Activated naive CD4-positive, alpha-beta T cell treated with anti-CD3 and anti-CD28 coated beads for 36 hours (primary cell): ENCODE data around the gene PSMD9. TPM values are rescaled to one million over a fixed set of nuclear protein-coding genes. Genes with fewer than 3 reads are reported as not detected.

Experiments used
- CTCF ChIA-PET: fragments of 350-600 bp; sonication (Branson Sonifier 250); formaldehyde crosslinking; loops from one replicate; lab custom pipeline; 2021; ENCODE audit warnings: antibody characterized with exemption; lab: Charles Lee
- DNase-seq: peaks from one replicate; pipeline ENCODE4 v3.0.0-alpha.2; 2020
- H3K27ac Mint-ChIP-seq: one replicate; pipeline ENCODE4 v1.8.0; 2021; ENCODE audit warnings: mild to moderate bottlenecking, mixed read lengths
- H3K27me3 Mint-ChIP-seq: one replicate; pipeline ENCODE4 v1.8.0; 2021; ENCODE audit warnings: low read depth, mixed read lengths
- H3K36me3 Mint-ChIP-seq: one replicate; pipeline ENCODE4 v1.8.0; 2021; ENCODE audit warnings: low read depth, mixed read lengths
- H3K4me1 Mint-ChIP-seq: one replicate; pipeline ENCODE4 v1.8.0; 2021; ENCODE audit warnings: low read depth, mixed read lengths
- H3K4me3 Mint-ChIP-seq: one replicate; pipeline ENCODE4 v1.8.0; 2021; ENCODE audit warnings: mild to moderate bottlenecking, moderate library complexity, mixed read lengths
- H3K9me3 Mint-ChIP-seq: one replicate; pipeline ENCODE4 v1.8.0; 2021; ENCODE audit warnings: mixed read lengths
- intact Hi-C: fragments of 100-400 bp; cut with micrococcal nuclease; formaldehyde crosslinking; loops from one replicate; pipeline ENCODE4 v1.15.1; 2023
- total RNA-seq, 2 experiments: library from RNA; stranded (reverse); gene quantifications; one replicate each; pipeline ENCODE4 v1.2.3, GENCODE V29; 2021

The PSMD9 gene
- total RNA-seq, 2 experiments from 2014 or later: 56.6 to 60.6 TPM

- H3K27me3 Mint-ChIP-seq: no peaks in the 10 kb centered on the region
- CTCF ChIA-PET: interaction anchor here (0.9 kb wide), 1 partner anchor 36 kb away, joined by 3 read pairs; no protein-coding TSS in a partner anchor
- H3K4me3 Mint-ChIP-seq: no peak overlapping the region
- H3K4me1 Mint-ChIP-seq: no peaks in the 10 kb centered on the region
- no peak overlapping the region for H3K27ac Mint-ChIP-seq
- H3K9me3 Mint-ChIP-seq: no peaks in the 10 kb centered on the region
- no peak for DNase-seq
- no peaks in the 10 kb centered on the region for H3K36me3 Mint-ChIP-seq
- intact Hi-C loops: no loop called here
Measured at GRCh38 chr12:121947981-121948380, 59.4 kb downstream of the PSMD9 start.

GRCh38 chr12:121949648-121950397 is 61.2 kb downstream of the PSMD9 start:
- intact Hi-C loops: no loop called here
- no peak overlapping the region for H3K27ac Mint-ChIP-seq
- H3K27me3 Mint-ChIP-seq: no peaks in the 10 kb centered on the region
- H3K4me3 Mint-ChIP-seq: no peak overlapping the region
- no peaks in the 10 kb centered on the region for H3K9me3 Mint-ChIP-seq
- no peak for DNase-seq
- H3K36me3 Mint-ChIP-seq: no peaks in the 10 kb centered on the region
- CTCF ChIA-PET: no interaction called here
- no peaks in the 10 kb centered on the region for H3K4me1 Mint-ChIP-seq

GRCh38 chr12:121953117-121953692 is 64.6 kb downstream of the PSMD9 start:
- H3K36me3 Mint-ChIP-seq: no peaks in the 10 kb centered on the region
- CTCF ChIA-PET: no interaction called here
- no peak overlapping the region for H3K4me3 Mint-ChIP-seq
- no peak for DNase-seq
- no peak overlapping the region for H3K27ac Mint-ChIP-seq
- no peaks in the 10 kb centered on the region for H3K27me3 Mint-ChIP-seq
- H3K4me1 Mint-ChIP-seq: no peaks in the 10 kb centered on the region
- H3K9me3 Mint-ChIP-seq: no peaks in the 10 kb centered on the region
- intact Hi-C loops: no loop called here

GRCh38 chr12:121953695-121954094 is 65.1 kb downstream of the PSMD9 start:
- no peak overlapping the region for H3K4me3 Mint-ChIP-seq
- no peak for DNase-seq
- no peaks in the 10 kb centered on the region for H3K9me3 Mint-ChIP-seq
- CTCF ChIA-PET: interaction anchor here (0.5 to 1.2 kb wide), 2 partner anchors 28 to 38 kb away, joined by 3 to 4 read pairs; no protein-coding TSS in a partner anchor
- intact Hi-C loops: no loop called here
- no peak overlapping the region for H3K27ac Mint-ChIP-seq
- H3K36me3 Mint-ChIP-seq: no peaks in the 10 kb centered on the region
- no peaks in the 10 kb centered on the region for H3K27me3 Mint-ChIP-seq
- H3K4me1 Mint-ChIP-seq: no peaks in the 10 kb centered on the region

GRCh38 chr12:121955258-121956237 is 67.0 kb downstream of the PSMD9 start:
- no peak overlapping the region for H3K27ac Mint-ChIP-seq
- H3K36me3 Mint-ChIP-seq: no peaks in the 10 kb centered on the region
- intact Hi-C loops: no loop called here
- no peaks in the 10 kb centered on the region for H3K4me1 Mint-ChIP-seq
- no peak for DNase-seq
- CTCF ChIA-PET: no interaction called here
- H3K4me3 Mint-ChIP-seq: no peak overlapping the region
- no peaks in the 10 kb centered on the region for H3K9me3 Mint-ChIP-seq
- H3K27me3 Mint-ChIP-seq: no peaks in the 10 kb centered on the region

GRCh38 chr12:121957861-121958515 is 69.4 kb downstream of the PSMD9 start:
- intact Hi-C loops: no loop called here
- Mint-ChIP-seq H3K9me3 (no peaks in the 10 kb centered on the region), H3K4me3 (no peak overlapping the region), H3K27ac (no peak overlapping the region), H3K27me3 (no peaks in the 10 kb centered on the region), H3K36me3 (no peaks in the 10 kb centered on the region), H3K4me1 (no peaks in the 10 kb centered on the region)
- CTCF ChIA-PET: interaction anchor here (0.6 kb wide), 1 partner anchor 55 kb away, joined by 4 read pairs; no protein-coding TSS in a partner anchor
- DNase-seq: no peak

GRCh38 chr12:121958541-121959240 is 70.1 kb downstream of the PSMD9 start:
- H3K27me3 Mint-ChIP-seq: no peaks in the 10 kb centered on the region
- no peak for DNase-seq
- H3K9me3 Mint-ChIP-seq: no peaks in the 10 kb centered on the region
- intact Hi-C loops: no loop called here
- CTCF ChIA-PET: no interaction called here
- no peaks in the 10 kb centered on the region for H3K36me3 Mint-ChIP-seq
- H3K4me3 Mint-ChIP-seq: no peak overlapping the region
- H3K27ac Mint-ChIP-seq: no peak overlapping the region
- H3K4me1 Mint-ChIP-seq: no peaks in the 10 kb centered on the region

GRCh38 chr12:121960541-121960940 is 72.0 kb downstream of the PSMD9 start:
- H3K27me3 Mint-ChIP-seq: no peaks in the 10 kb centered on the region
- CTCF ChIA-PET: no interaction called here
- no peaks in the 10 kb centered on the region for H3K36me3 Mint-ChIP-seq
- no peak overlapping the region for H3K4me3 Mint-ChIP-seq
- intact Hi-C loops: no loop called here
- no peak overlapping the region for H3K27ac Mint-ChIP-seq
- DNase-seq: no peak
- H3K4me1 Mint-ChIP-seq: no peaks in the 10 kb centered on the region
- H3K9me3 Mint-ChIP-seq: no peaks in the 10 kb centered on the region

GRCh38 chr12:121961195-121961879 is 72.7 kb downstream of the PSMD9 start:
- CTCF ChIA-PET: interaction anchor here (0.7 kb wide), 1 partner anchor 695 kb away, joined by 3 read pairs; no protein-coding TSS in a partner anchor
- no peaks in the 10 kb centered on the region for H3K4me1 Mint-ChIP-seq
- no peak for DNase-seq
- H3K4me3 Mint-ChIP-seq: no peak overlapping the region
- intact Hi-C loops: no loop called here
- no peak overlapping the region for H3K27ac Mint-ChIP-seq
- no peaks in the 10 kb centered on the region for H3K36me3 Mint-ChIP-seq
- no peaks in the 10 kb centered on the region for H3K27me3 Mint-ChIP-seq
- no peaks in the 10 kb centered on the region for H3K9me3 Mint-ChIP-seq

- Mint-ChIP-seq H3K4me3 (no peak overlapping the region), H3K9me3 (no peaks in the 10 kb centered on the region), H3K27ac (no peak overlapping the region)
Measured at GRCh38 chr12:121963341-121964018, 74.9 kb downstream of the PSMD9 start.

More at GRCh38 chr12:121963341-121964018, 74.9 kb downstream of the PSMD9 start:
- Mint-ChIP-seq H3K27me3 (no peaks in the 10 kb centered on the region), H3K4me1 (no peaks in the 10 kb centered on the region), H3K36me3 (no peaks in the 10 kb centered on the region)
- intact Hi-C loops: no loop called here
- CTCF ChIA-PET: no interaction called here
- no peak for DNase-seq
